SK-N-SH (cell line): ENCODE measurements around the gene CADM3. TPM values are rescaled to one million over a fixed set of nuclear protein-coding genes. Genes with fewer than 3 reads are reported as not detected.

Source experiments
- CTCF ChIA-PET: fragments of 300-600, 350-600 bp; formaldehyde crosslinking; extraction: SDS; loops from one replicate; lab custom pipeline; 2021; lab: Yijun Ruan, JAX
- POLR2A ChIA-PET: fragments of 350-600 bp; sonication (Branson Sonifier 250); formaldehyde crosslinking; extraction: SDS; loops from one replicate; lab custom pipeline; 2020; ENCODE audit warnings: antibody characterized with exemption, inconsistent platforms; lab: Yijun Ruan, JAX
- DNase-seq: peaks from one replicate; pipeline ENCODE4 v3.0.0; 2012
- H2AFZ ChIP-seq: fragments of 200-600 bp; sonication (generic); 2 replicates; pipeline ENCODE4 v1.8.1; 2016; ENCODE audit warnings: antibody characterized with exemption, mild to moderate bottlenecking, low read depth
- H3F3A ChIP-seq: fragments of 200-600 bp; sonication (generic); replicated peaks from 2 replicates; pipeline ENCODE3; 2016; ENCODE audit warnings: antibody characterized with exemption, mild to moderate bottlenecking; ENCODE audit not compliant: insufficient read depth
- H3K27ac ChIP-seq, 2 experiments: fragments of 200-500 bp in 1 of 2; fragments of 200-600 bp in 1 of 2; sonication (Bioruptor generic) in 1 of 2; sonication (generic), shearing (Covaris generic) in 1 of 2; 2 replicates each; pipeline versions ENCODE4 v1.5.1 to v1.6.1; 2014 to 2016; ENCODE audit warnings: low read depth in 2 of 2, inconsistent platforms in 1 of 2, low read length in 1 of 2, mild to moderate bottlenecking in 1 of 2, mixed read lengths in 1 of 2
- H3K27me3 ChIP-seq: fragments of 200-600 bp; sonication (generic), shearing (Covaris generic); 2 replicates; pipeline ENCODE4 v1.6.1; 2016; ENCODE audit warnings: mixed run types; ENCODE audit not compliant: insufficient read depth
- H3K36me3 ChIP-seq, 2 experiments: fragments of 200-500 bp in 1 of 2; fragments of 200-600 bp in 1 of 2; sonication (Bioruptor generic) in 1 of 2; sonication (generic) in 1 of 2; replicated peaks in 1 of 2; 2 replicates each; pipeline versions ENCODE3 to v1.5.1; 2014 to 2016; ENCODE audit warnings: low read length in 1 of 2, mild to moderate bottlenecking in 1 of 2; ENCODE audit not compliant: insufficient read depth in 2 of 2, control insufficient read depth in 1 of 2
- H3K4me1 ChIP-seq, 2 experiments: fragments of 200-500 bp in 1 of 2; fragments of 200-600 bp in 1 of 2; sonication (Bioruptor generic) in 1 of 2; sonication (generic), shearing (Covaris generic) in 1 of 2; 2 replicates each; pipeline versions ENCODE4 v1.5.1 to v1.6.1; 2014 to 2016; ENCODE audit warnings: low read depth in 1 of 2, low read length in 1 of 2, mixed run types in 1 of 2; ENCODE audit not compliant: insufficient read depth in 2 of 2, control insufficient read depth in 1 of 2
- H3K4me2 ChIP-seq: fragments of 200-600 bp; sonication (generic), shearing (Covaris generic); 2 replicates; pipeline ENCODE4 v1.6.1; 2017; ENCODE audit warnings: mixed run types
- H3K4me3 ChIP-seq, 2 experiments: fragments of 200-500 bp in 1 of 2; fragments of 200-600 bp in 1 of 2; sonication (Bioruptor generic) in 1 of 2; sonication (generic), shearing (Covaris generic) in 1 of 2; 2 replicates each; pipeline versions ENCODE4 v1.5.1 to v1.8.1; 2014 to 2016; ENCODE audit warnings: low read depth in 2 of 2, inconsistent platforms in 1 of 2, low read length in 1 of 2, mild to moderate bottlenecking in 1 of 2, mixed read lengths in 1 of 2, moderate library complexity in 1 of 2
- H3K79me2 ChIP-seq: fragments of 200-600 bp; sonication (generic); 2 replicates; pipeline ENCODE4 v1.8.1; 2017; ENCODE audit warnings: mild to moderate bottlenecking; ENCODE audit not compliant: insufficient read depth
- H3K9ac ChIP-seq: fragments of 200-600 bp; sonication (generic); 2 replicates; pipeline ENCODE4 v1.6.1; 2017; ENCODE audit warnings: mixed run types
- H3K9me2 ChIP-seq: fragments of 200-600 bp; sonication (generic); 2 replicates; pipeline ENCODE4 v1.6.1; 2017; ENCODE audit warnings: mixed run types
- H3K9me3 ChIP-seq: fragments of 200-600 bp; sonication (generic); 2 replicates; pipeline ENCODE4 v1.6.1; 2017; ENCODE audit warnings: mixed run types, mild to moderate bottlenecking, moderate library complexity
- H4K20me1 ChIP-seq: fragments of 200-600 bp; sonication (generic); 2 replicates; pipeline ENCODE4 v1.6.1; 2017; ENCODE audit warnings: mild to moderate bottlenecking, mixed run types; ENCODE audit not compliant: insufficient read depth
- EP300 ChIP-seq, 2 experiments: IDR thresholded peaks; 2 replicates each; pipeline versions ENCODE4 v1.4.0 to v1.6.1; 2012; ENCODE audit warnings: borderline replicate concordance in 1 of 2, low read depth in 1 of 2, low read length in 1 of 2
- FOXJ3 ChIP-seq: sonication (generic); formaldehyde crosslinking; IDR thresholded peaks from 2 replicates; pipeline ENCODE4 v1.5.1; 2020; ENCODE audit warnings: mild to moderate bottlenecking, missing genetic modification reagents
- MEF2A ChIP-seq: IDR thresholded peaks from 2 replicates; pipeline ENCODE4 v1.4.0; 2012; ENCODE audit warnings: low read depth, borderline replicate concordance
- RAD21 ChIP-seq: IDR thresholded peaks from 2 replicates; pipeline ENCODE4 v1.6.1; 2012; ENCODE audit warnings: mild to moderate bottlenecking, low read length
- RFX5 ChIP-seq: IDR thresholded peaks from 2 replicates; pipeline ENCODE4 v1.6.1; 2012; ENCODE audit warnings: mild to moderate bottlenecking, improper control_type of control experiment, low read length
- RXRA ChIP-seq: IDR thresholded peaks from 2 replicates; pipeline ENCODE4 v1.4.0; 2012; ENCODE audit warnings: low read depth, mild to moderate bottlenecking, borderline replicate concordance
- SMC3 ChIP-seq: IDR thresholded peaks from 2 replicates; pipeline ENCODE4 v1.6.1; 2012; ENCODE audit warnings: low read depth, low read length, improper control_type of control experiment
- YY1 ChIP-seq: IDR thresholded peaks from 2 replicates; pipeline ENCODE4 v1.4.0; 2012; ENCODE audit warnings: low read depth, mild to moderate bottlenecking
- WGBS: methylation state at CpG from one replicate; pipeline ENCODE4 v1.1.6; 2017; ENCODE audit warnings: low lambda C conversion rate; 5-methylcytosine and 5-hydroxymethylcytosine counted together
- polyA plus RNA-seq, 3 experiments: library from polyadenylated mRNA; depleted of rRNA; stranded (reverse); fragments of >200 nt; gene quantifications; 2 replicates each; pipeline ENCODE4 v1.2.3, GENCODE V29; 2012
- TF ChIP-seq, protein P1 (sequence below): IDR thresholded peaks from 2 replicates; pipeline ENCODE4 v1.6.1; 2012; ENCODE audit warnings: mild to moderate bottlenecking, low read depth, low read length, moderate library complexity
- TF ChIP-seq, protein P2 (sequence below): IDR thresholded peaks from 2 replicates; pipeline ENCODE4 v1.4.0; 2012; ENCODE audit warnings: low read depth

Gene CADM3
- polyA plus RNA-seq, 1 of the 3 experiments (the other 2 are of a cell fraction), result 0.94 TPM

DNA sequence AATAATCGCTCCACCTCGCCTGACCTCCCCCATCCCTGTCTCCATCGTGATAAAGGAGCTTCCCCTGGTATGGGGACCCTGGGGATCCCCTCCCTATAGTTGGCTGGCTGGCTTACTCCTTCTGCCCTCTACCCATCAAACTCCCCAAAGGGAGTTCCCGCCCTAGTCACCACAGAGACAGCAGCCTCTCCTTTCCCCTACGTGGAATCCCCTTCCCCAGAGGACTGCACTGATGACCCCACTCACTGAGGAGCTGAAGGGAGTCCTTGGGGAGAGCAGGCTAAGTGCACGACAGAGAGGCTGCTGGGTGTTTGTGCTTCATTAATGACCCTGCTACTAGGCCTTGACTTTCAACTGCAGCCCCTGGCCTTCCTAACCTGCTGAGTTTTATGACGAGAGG, 1.9 kb downstream of the CADM3 start:
- Histone ChIP-seq H3K9ac (no peak overlapping the region), H3K4me2 (no peak overlapping the region), H4K20me1 (no peaks in the 10 kb centered on the region), H3K9me3 (no peaks in the 10 kb centered on the region), H3K4me3 (no peak overlapping the region; a peak in 1 of 4 replicates), H3K36me3 (no peaks in the 10 kb centered on the region), H3F3A (no peaks in the 10 kb centered on the region), H3K79me2 (no peaks in the 10 kb centered on the region), H3K27me3 (peaks cover 43% of the 10 kb centered on the region), H3K27ac (no peak overlapping the region; a peak in 1 of 4 replicates), H2AFZ (no peak overlapping the region), H3K4me1 (peaks cover 0 to 11% of the 10 kb centered on the region in 2 experiments; a peak in 1 of 4 replicates), H3K9me2 (no peaks in the 10 kb centered on the region)
- TF ChIP-seq SMC3 (no peak), RAD21 (no peak)
- ChIA-PET POLR2A (interaction anchor here (1.5 kb wide), 1 partner anchor 9 kb away, joined by 3 read pairs; no protein-coding TSS in a partner anchor), CTCF (interaction anchor here (2.9 to 20.8 kb wide), 2 partner anchors 13 to 33 kb away, joined by 7 to 660 read pairs; partner anchors contain the start of gene ACKR1)
- WGBS, result 38% methylated on average over 7 of the region's 7 CpGs
- DNase-seq, result no peak

DNA sequence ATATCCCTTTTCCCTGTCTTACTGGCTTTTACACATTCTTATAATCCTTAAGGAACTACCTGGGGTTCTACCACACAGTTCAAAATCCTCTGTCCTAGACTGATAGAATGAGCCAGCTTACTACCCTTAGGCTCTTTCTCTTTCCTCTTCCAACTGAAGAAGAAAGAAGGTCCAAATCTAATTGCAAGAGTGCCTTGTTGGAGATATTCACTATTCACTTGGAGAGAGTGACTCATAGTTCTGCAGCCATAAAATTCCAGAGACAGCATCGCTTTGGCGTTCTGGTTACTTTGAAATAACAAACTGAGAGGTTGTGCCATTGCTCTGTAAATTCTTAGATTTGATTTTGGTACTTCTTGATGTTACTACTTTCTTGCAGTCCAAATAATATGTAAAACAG, 4.2 kb downstream of the CADM3 start:
- no peaks in the 10 kb centered on the region for H3K79me2 ChIP-seq
- ChIA-PET POLR2A (no interaction called here), CTCF (interaction anchor here (1.0 to 20.8 kb wide), 3 partner anchors 15 to 43 kb away, joined by 3 to 660 read pairs (median 21); partner anchors contain the start of gene ACKR1)
- no peaks in the 10 kb centered on the region for H3K9me2 ChIP-seq
- H3K36me3 ChIP-seq, result no peaks in the 10 kb centered on the region
- no peak for DNase-seq
- 29% methylated on average over 2 of the region's 2 CpGs for WGBS
- no peak overlapping the region for H3K27ac ChIP-seq
- H3K9me3 ChIP-seq, result no peaks in the 10 kb centered on the region
- H2AFZ ChIP-seq, result no peak overlapping the region
- H3K4me1 ChIP-seq, result peaks cover 0 to 11% of the 10 kb centered on the region in 2 experiments; a peak in 1 of 4 replicates
- no peaks in the 10 kb centered on the region for H4K20me1 ChIP-seq
- H3F3A ChIP-seq, result no peaks in the 10 kb centered on the region
- peaks cover 22% of the 10 kb centered on the region for H3K27me3 ChIP-seq
- TF ChIP-seq RFX5 (no peak), EP300 (IDR thresholded peaks at IDR 0.05; ENCODE audit: borderline replicate concordance in 1 of 2, low read depth in 1 of 2, low read length in 1 of 2) (no peak), YY1 (no peak), FOXJ3 (CRISPR knock-in tag) (no peak), MEF2A (no peak), RXRA (no peak)
- TF ChIP-seq, protein P1, sequence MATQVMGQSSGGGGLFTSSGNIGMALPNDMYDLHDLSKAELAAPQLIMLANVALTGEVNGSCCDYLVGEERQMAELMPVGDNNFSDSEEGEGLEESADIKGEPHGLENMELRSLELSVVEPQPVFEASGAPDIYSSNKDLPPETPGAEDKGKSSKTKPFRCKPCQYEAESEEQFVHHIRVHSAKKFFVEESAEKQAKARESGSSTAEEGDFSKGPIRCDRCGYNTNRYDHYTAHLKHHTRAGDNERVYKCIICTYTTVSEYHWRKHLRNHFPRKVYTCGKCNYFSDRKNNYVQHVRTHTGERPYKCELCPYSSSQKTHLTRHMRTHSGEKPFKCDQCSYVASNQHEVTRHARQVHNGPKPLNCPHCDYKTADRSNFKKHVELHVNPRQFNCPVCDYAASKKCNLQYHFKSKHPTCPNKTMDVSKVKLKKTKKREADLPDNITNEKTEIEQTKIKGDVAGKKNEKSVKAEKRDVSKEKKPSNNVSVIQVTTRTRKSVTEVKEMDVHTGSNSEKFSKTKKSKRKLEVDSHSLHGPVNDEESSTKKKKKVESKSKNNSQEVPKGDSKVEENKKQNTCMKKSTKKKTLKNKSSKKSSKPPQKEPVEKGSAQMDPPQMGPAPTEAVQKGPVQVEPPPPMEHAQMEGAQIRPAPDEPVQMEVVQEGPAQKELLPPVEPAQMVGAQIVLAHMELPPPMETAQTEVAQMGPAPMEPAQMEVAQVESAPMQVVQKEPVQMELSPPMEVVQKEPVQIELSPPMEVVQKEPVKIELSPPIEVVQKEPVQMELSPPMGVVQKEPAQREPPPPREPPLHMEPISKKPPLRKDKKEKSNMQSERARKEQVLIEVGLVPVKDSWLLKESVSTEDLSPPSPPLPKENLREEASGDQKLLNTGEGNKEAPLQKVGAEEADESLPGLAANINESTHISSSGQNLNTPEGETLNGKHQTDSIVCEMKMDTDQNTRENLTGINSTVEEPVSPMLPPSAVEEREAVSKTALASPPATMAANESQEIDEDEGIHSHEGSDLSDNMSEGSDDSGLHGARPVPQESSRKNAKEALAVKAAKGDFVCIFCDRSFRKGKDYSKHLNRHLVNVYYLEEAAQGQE, result no peak
- TF ChIP-seq, protein P2, sequence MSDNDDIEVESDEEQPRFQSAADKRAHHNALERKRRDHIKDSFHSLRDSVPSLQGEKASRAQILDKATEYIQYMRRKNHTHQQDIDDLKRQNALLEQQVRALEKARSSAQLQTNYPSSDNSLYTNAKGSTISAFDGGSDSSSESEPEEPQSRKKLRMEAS, result no peak
- no peak overlapping the region for H3K9ac ChIP-seq
- no peak overlapping the region for H3K4me2 ChIP-seq
- no peak overlapping the region for H3K4me3 ChIP-seq
